H1 (cell line): Measurements from ENCODE around the gene DEFB125. TPM values are rescaled to one million over a fixed set of nuclear protein-coding genes. Genes with fewer than 3 reads are reported as not detected.

ENCODE experiments used
- ATF3 ChIP-seq: IDR thresholded peaks from 2 replicates; pipeline ENCODE4 v1.6.1; 2011; ENCODE audit warnings: low read depth, mild to moderate bottlenecking, low read length; ENCODE audit not compliant: insufficient read depth
- EP300 ChIP-seq, 2 experiments: IDR thresholded peaks; 1 replicate in 1 of 2; 2 replicates in 1 of 2; pipeline ENCODE4 v1.6.1; 2011 to 2012; ENCODE audit warnings: low read depth in 2 of 2, low read length in 2 of 2, mild to moderate bottlenecking in 2 of 2, borderline replicate concordance in 1 of 2, inconsistent platforms in 1 of 2, moderate library complexity in 1 of 2
- HDAC2 ChIP-seq, 2 experiments: fragments of 300-600 bp in 1 of 2; sonication (generic) in 1 of 2; IDR thresholded peaks; 2 replicates each; pipeline ENCODE4 v1.6.1; 2011 to 2012; ENCODE audit warnings: low read depth in 2 of 2, low read length in 2 of 2, mild to moderate bottlenecking in 2 of 2, moderate library complexity in 2 of 2, borderline replicate concordance in 1 of 2, inconsistent platforms in 1 of 2
- JUN ChIP-seq: IDR thresholded peaks from 2 replicates; pipeline ENCODE4 v1.6.1; 2011; ENCODE audit warnings: low read depth, mild to moderate bottlenecking, improper control_type of control experiment, low read length
- TAF7 ChIP-seq: optimal IDR thresholded peaks from 2 replicates; pipeline ENCODE3; 2011; ENCODE audit warnings: low read depth, mild to moderate bottlenecking, inconsistent platforms, low read length, moderate library complexity, borderline replicate concordance
- USF2 ChIP-seq: IDR thresholded peaks from 2 replicates; pipeline ENCODE4 v1.6.1; 2011; ENCODE audit warnings: low read length, improper control_type of control experiment
- polyA plus RNA-seq, 7 experiments: library from polyadenylated mRNA; depleted of rRNA in 3 of 7; stranded (reverse) in 5 of 7; unstranded in 2 of 7; fragments of >200 nt in 5 of 7; fragments of 200-250 nt in 2 of 7; gene quantifications; 1 replicate in 5 of 7; 2 replicates in 1 of 7; 4 replicates in 1 of 7; pipeline versions ENCODE4 v1.2.1 to v1.2.3, GENCODE V29; 2011 to 2013; ENCODE audit warnings: missing spikeins in 2 of 7, mixed read lengths in 2 of 7
- total RNA-seq: library from RNA; stranded (reverse); fragmentation: NEBNext Ultra II Directional; extraction: Animal tissue kit (Norgen Biotek cat#: 25700); gene quantifications from 2 replicates; pipeline ENCODE4 v1.2.1, GENCODE V29; 2021

DEFB125 gene
- total and polyA plus RNA-seq, 2 of the 8 experiments (the other 6 are each of a cell fraction or from before 2014, with no cell fraction given) = not detected

DNA sequence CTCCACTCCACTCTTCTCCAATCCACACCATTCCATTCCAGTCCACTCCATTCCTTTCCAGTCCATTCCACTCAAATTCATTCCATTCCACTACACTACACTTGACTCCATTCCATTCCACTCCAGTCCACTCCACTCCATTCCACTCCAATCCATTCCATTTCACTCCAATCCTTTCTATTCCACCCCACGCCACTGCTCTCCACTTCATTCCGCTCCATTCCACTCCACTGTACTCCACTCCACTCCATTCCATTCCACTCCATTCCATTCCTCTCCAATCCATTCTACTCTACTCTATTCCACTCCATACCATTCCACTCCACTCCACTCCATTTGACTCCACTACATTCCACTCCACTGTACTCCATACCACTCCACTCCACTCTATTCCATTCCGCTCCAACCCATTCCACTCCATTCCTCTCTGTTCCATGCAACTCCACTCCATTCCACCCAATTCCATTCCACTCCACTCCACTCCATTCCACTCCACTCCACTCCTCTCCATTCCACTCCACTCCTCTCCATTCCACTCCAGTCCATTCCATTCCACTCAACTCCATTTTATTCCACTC is 23.4 kb upstream of the DEFB125 start (continued):
- TF ChIP-seq TAF7 (no peak), EP300 (IDR thresholded peaks at IDR 0.05; ENCODE audit: borderline replicate concordance in 1 of 2, low read depth in 2 of 2, low read length in 2 of 2) (no peak), JUN (no peak), ATF3 (no peak), USF2 (no peak), HDAC2 (IDR thresholded peaks at IDR 0.05; ENCODE audit: borderline replicate concordance in 1 of 2, low read depth in 2 of 2, low read length in 2 of 2) (no peak)
